K562 (cell line): ENCODE measurements around the gene SYT8. TPM values are rescaled to one million over a fixed set of nuclear protein-coding genes. Genes with fewer than 3 reads are reported as not detected.

ENCODE experiments used
- BCOR ChIP-seq: fragments of 450-650 bp; IDR thresholded peaks from 2 replicates; pipeline ENCODE4 v1.6.1; 2016
- E2F6 ChIP-seq, 2 experiments: IDR thresholded peaks; 2 replicates each; pipeline ENCODE4 v1.6.1; 2011; ENCODE audit warnings: borderline replicate concordance in 1 of 2, control low read depth in 1 of 2, low read depth in 1 of 2, low read length in 1 of 2, mild to moderate bottlenecking in 1 of 2, mixed read lengths in 1 of 2, moderate library complexity in 1 of 2; ENCODE audit not compliant: insufficient read depth in 1 of 2, insufficient read length in 1 of 2, poor library complexity in 1 of 2, severe bottlenecking in 1 of 2; ENCODE audit errors: extremely low read depth in 1 of 2
- FOSL1 ChIP-seq: fragments of 200-800 bp; sonication (Bioruptor generic); conservative IDR thresholded peaks from 2 replicates; pipeline ENCODE4 v1.6.1; 2016; ENCODE audit warnings: missing genetic modification characterization, missing compliant biosample characterization
- KDM1A ChIP-seq, 2 experiments: fragments of 450-650 bp; IDR thresholded peaks; 2 replicates each; pipeline ENCODE4 v1.6.1; 2016; ENCODE audit warnings: mild to moderate bottlenecking in 2 of 2
- LEF1 ChIP-seq: fragments of 450-650 bp; IDR thresholded peaks from 2 replicates; pipeline ENCODE4 v1.6.1; 2016; ENCODE audit warnings: mild to moderate bottlenecking
- MEIS2 ChIP-seq: fragments of 450-650 bp; IDR thresholded peaks from 2 replicates; pipeline ENCODE4 v1.6.1; 2014; ENCODE audit warnings: mild to moderate bottlenecking; ENCODE audit not compliant: partially characterized antibody
- MIER1 ChIP-seq: fragments of 450-650 bp; IDR thresholded peaks from 2 replicates; pipeline ENCODE4 v1.6.1; 2016; ENCODE audit warnings: antibody characterized with exemption, mild to moderate bottlenecking, low read depth
- MTA1 ChIP-seq: fragments of 450-650 bp; IDR thresholded peaks from 2 replicates; pipeline ENCODE4 v1.6.1; 2017; ENCODE audit warnings: borderline replicate concordance
- NCOA4 ChIP-seq: fragments of 450-650 bp; IDR thresholded peaks from 2 replicates; pipeline ENCODE4 v1.6.1; 2018; ENCODE audit warnings: mild to moderate bottlenecking; ENCODE audit not compliant: partially characterized antibody
- NCOR1 ChIP-seq: fragments of 450-650 bp; IDR thresholded peaks from 2 replicates; pipeline ENCODE4 v1.6.1; 2016; ENCODE audit warnings: mild to moderate bottlenecking, moderate library complexity
- NR2C1 ChIP-seq, 2 experiments: fragments of 450-650 bp; IDR thresholded peaks; 2 replicates each; pipeline ENCODE4 v1.6.1; 2017; ENCODE audit warnings: mild to moderate bottlenecking in 2 of 2, antibody characterized with exemption in 1 of 2, inconsistent platforms in 1 of 2, missing compliant biosample characterization in 1 of 2, missing genetic modification characterization in 1 of 2
- NR2C2 ChIP-seq, 2 experiments: fragments of 200-800 bp in 1 of 2; sonication (Bioruptor generic) in 1 of 2; sonication (generic) in 1 of 2; formaldehyde crosslinking in 1 of 2; IDR thresholded peaks; 2 replicates each; pipeline versions ENCODE4 v1.6.1 to v1.8.0; 2016 to 2022; ENCODE audit warnings: mild to moderate bottlenecking in 1 of 2, missing compliant biosample characterization in 1 of 2, missing genetic modification characterization in 1 of 2, missing genetic modification reagents in 1 of 2
- NR4A1 ChIP-seq, 2 experiments: fragments of 250-450 bp in 1 of 2; fragments of 450-650 bp in 1 of 2; sonication (Bioruptor Pico) in 1 of 2; IDR thresholded peaks; 2 replicates each; pipeline versions ENCODE4 v1.4.0 to v1.6.1; 2016 to 2020; ENCODE audit warnings: mild to moderate bottlenecking in 2 of 2, missing compliant biosample characterization in 1 of 2, missing genetic modification characterization in 1 of 2, moderate library complexity in 1 of 2
- POLR2AphosphoS5 ChIP-seq: IDR thresholded peaks from 2 replicates; pipeline ENCODE4 v1.6.1; 2011; ENCODE audit warnings: mild to moderate bottlenecking, low read depth, low read length, moderate library complexity; ENCODE audit not compliant: control insufficient read depth, insufficient read depth
- SMARCE1 ChIP-seq: fragments of 450-650 bp; IDR thresholded peaks from 2 replicates; pipeline ENCODE4 v1.7.1; 2016; ENCODE audit warnings: mild to moderate bottlenecking
- SNAPC5 ChIP-seq: fragments of 250-450 bp; sonication (Bioruptor Pico); IDR thresholded peaks from 2 replicates; pipeline ENCODE4 v1.8.0; 2021; ENCODE audit warnings: moderate library complexity, mild to moderate bottlenecking, inconsistent platforms
- TARDBP ChIP-seq: fragments of 450-650 bp; IDR thresholded peaks from 2 replicates; pipeline ENCODE4 v1.6.1; 2016
- TBL1XR1 ChIP-seq, 2 experiments: IDR thresholded peaks; 2 replicates each; pipeline ENCODE4 v1.6.1; 2012; ENCODE audit warnings: improper control_type of control experiment in 2 of 2, low read length in 2 of 2, mild to moderate bottlenecking in 1 of 2
- ZBTB12 ChIP-seq: fragments of 250-450 bp; sonication (Bioruptor Pico); IDR thresholded peaks from 2 replicates; pipeline ENCODE4 v1.4.0; 2020
- ZFP30 ChIP-seq: fragments of 250-450 bp; sonication (Bioruptor Pico); IDR thresholded peaks from 2 replicates; pipeline ENCODE4 v1.8.0; 2022; ENCODE audit warnings: moderate library complexity, mild to moderate bottlenecking, inconsistent platforms, borderline replicate concordance
- ZNF134 ChIP-seq: fragments of 250-450 bp; sonication (Bioruptor Pico); conservative IDR thresholded peaks from 2 replicates; pipeline ENCODE4 v1.4.0; 2020
- polyA plus RNA-seq, 8 experiments: library from polyadenylated mRNA; depleted of rRNA in 4 of 8; stranded (reverse) in 5 of 8; unstranded in 3 of 8; fragments of >200 nt; fragmentation: Nextera tagmentation in 2 of 8; fragmentation: Illumina TruSeq in 1 of 8; extraction: Ambion mirVana in 2 of 8; extraction: Trizol in 1 of 8; gene quantifications; 2 replicates each; pipeline versions ENCODE4 v1.2.1 to v1.2.3, GENCODE V29; 2011 to 2014; ENCODE audit warnings: inconsistent platforms in 1 of 8, missing spikeins in 1 of 8
- total RNA-seq, 7 experiments: library from RNA; depleted of rRNA in 6 of 7; stranded (reverse); fragments of >200 nt in 6 of 7; fragmentation: Illumina TruSeq in 2 of 7; extraction: Trizol in 2 of 7; gene quantifications; 2 replicates each; pipeline versions ENCODE4 v1.2.1 to v1.2.3, GENCODE V29; 2011 to 2021; ENCODE audit warnings: low replicate concordance in 1 of 7
- TF ChIP-seq, protein P1 (sequence below), 2 experiments: fragments of 450-650 bp; conservative IDR thresholded peaks; 2 replicates each; pipeline ENCODE4 v1.6.1; 2017; ENCODE audit warnings: mild to moderate bottlenecking in 2 of 2, moderate library complexity in 2 of 2

Gene SYT8
- total and polyA plus RNA-seq, 9 of the 15 experiments (the other 6 are each of a cell fraction or from before 2014, with no cell fraction given) = not detected

DNA sequence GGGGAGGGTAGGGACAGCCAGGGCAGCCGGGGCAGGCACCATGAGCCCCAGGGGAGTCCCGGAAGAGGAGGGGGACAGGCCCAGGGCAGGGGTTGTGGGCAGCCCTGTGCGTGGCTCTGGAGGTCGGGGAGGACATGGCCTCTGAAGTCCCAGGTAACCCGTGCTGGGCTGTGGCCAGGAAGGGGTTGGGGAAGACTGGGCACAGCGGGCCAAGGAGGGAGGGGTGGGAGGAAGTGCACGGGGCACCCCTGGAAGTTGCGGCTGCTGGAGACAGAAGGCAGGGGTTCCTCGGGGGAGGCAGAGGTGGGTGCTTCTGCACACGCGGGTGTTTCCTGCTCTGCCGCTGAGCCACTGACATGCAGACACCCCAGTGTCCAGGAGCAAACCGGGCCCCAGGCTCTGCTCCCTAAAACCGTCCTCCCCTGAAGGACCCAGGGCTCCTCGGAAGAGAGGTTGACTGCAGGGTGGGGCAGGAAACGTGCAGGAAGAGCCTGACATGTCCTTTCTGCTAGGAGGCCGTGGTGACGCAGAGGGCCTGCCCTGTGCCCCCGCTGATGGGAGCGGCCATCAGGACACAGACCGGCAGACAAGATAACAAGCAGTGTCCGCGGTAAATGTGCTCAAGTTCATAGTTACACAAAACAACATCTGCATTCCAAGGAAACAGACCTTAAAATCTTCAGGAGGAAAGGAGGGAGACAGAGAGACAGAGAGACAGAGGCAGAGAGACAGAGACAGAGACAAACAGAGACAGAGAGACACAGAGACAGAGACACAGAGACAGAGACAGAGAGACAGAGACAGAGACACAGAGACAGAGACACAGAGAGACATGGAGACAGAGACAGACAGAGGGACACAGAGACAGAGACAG lies 9.7 kb downstream of the SYT8 start (continued):
- peak in 1 of 2 experiments; percentile 10 for TF ChIP-seq E2F6 (IDR thresholded peaks at IDR 0.05; ENCODE audit: borderline replicate concordance in 1 of 2, extremely low read depth in 1 of 2, insufficient read depth in 1 of 2, insufficient read length in 1 of 2, low read depth in 1 of 2, low read length in 1 of 2, poor library complexity in 1 of 2, severe bottlenecking in 1 of 2)
- no peak for TF ChIP-seq ZFP30 (CRISPR knock-in tag)
- no peak for TF ChIP-seq SNAPC5
- TF ChIP-seq TARDBP = no peak
- peak; percentile 46 for TF ChIP-seq MEIS2
- TF ChIP-seq, protein P1, sequence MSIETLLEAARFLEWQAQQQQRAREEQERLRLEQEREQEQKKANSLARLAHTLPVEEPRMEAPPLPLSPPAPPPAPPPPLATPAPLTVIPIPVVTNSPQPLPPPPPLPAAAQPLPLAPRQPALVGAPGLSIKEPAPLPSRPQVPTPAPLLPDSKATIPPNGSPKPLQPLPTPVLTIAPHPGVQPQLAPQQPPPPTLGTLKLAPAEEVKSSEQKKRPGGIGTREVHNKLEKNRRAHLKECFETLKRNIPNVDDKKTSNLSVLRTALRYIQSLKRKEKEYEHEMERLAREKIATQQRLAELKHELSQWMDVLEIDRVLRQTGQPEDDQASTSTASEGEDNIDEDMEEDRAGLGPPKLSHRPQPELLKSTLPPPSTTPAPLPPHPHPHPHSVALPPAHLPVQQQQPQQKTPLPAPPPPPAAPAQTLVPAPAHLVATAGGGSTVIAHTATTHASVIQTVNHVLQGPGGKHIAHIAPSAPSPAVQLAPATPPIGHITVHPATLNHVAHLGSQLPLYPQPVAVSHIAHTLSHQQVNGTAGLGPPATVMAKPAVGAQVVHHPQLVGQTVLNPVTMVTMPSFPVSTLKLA (conservative IDR thresholded peaks at IDR 0.05) = peak in 1 of 2 experiments; percentile 70; a peak in 2 of 4 replicates
- TF ChIP-seq KDM1A (IDR thresholded peaks at IDR 0.05) = peak; percentile 55 to 83
- TF ChIP-seq NR2C2 (CRISPR knock-in tag; IDR thresholded peaks at IDR 0.05) = no peak
- peak; percentile 78 for TF ChIP-seq NR2C2 (tag; IDR thresholded peaks at IDR 0.05)
- TF ChIP-seq MTA1 = peak; percentile 28; the same call in 1 of the 2 replicates
- TF ChIP-seq POLR2AphosphoS5 = peak; percentile 63
- TF ChIP-seq NCOA4 = peak; percentile 91
- peak; percentile 67; the same call in 1 of the 2 replicates for TF ChIP-seq MIER1
- no peak for TF ChIP-seq NR2C1 (IDR thresholded peaks at IDR 0.05)
- peak; percentile 58 for TF ChIP-seq NR2C1 (tag; IDR thresholded peaks at IDR 0.05)
- peak; percentile 50 for TF ChIP-seq FOSL1
- TF ChIP-seq ZBTB12 (CRISPR knock-in tag) = peak; percentile 48; the same call in 1 of the 2 replicates
- TF ChIP-seq SMARCE1 = peak; percentile 76
- peak; percentile 81 for TF ChIP-seq NCOR1
- no peak for TF ChIP-seq ZNF134
- 0 out of 2 replicates have a peak, but pooled peaks have one; percentile 13 for TF ChIP-seq NR4A1 (CRISPR knock-in tag; IDR thresholded peaks at IDR 0.05)
- no peak for TF ChIP-seq NR4A1 (tag; IDR thresholded peaks at IDR 0.05)
- 0 out of 4 replicates have a peak, but pooled peaks of 1 of the 2 experiments have one; percentile 14 for TF ChIP-seq TBL1XR1 (IDR thresholded peaks at IDR 0.05; ENCODE audit: low read length in 2 of 2)
- 0 out of 2 replicates have a peak, but pooled peaks have one; percentile 75 for TF ChIP-seq LEF1
- peak; percentile 95 for TF ChIP-seq BCOR
